Measurements from ENCODE around the gene POU4F2.
A peak's percentile ranks its signal among the peaks of the same experiment; 100 is the strongest.

POU4F2 gene

DNA sequence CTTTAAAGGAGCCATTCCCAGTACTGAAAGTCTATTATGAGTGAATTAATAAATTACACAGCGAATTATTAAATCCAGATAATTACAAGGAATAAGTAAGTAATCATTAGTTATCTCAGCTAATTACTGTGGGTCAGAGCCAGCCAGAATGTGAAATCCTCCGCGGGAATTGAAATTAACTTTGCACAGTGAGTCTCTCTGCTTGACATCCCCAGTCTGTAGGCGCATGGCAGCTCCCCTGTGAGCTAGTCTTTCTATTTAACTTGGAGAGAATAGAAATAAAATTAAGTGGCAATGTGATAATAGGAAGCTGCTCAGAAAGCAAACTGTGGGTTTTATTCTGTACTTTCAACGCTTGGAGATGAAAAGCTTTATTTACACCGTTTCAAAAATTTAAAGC is 7.2 kb downstream of the POU4F2 start:
- H3K27ac ChIP-seq = no peak overlapping the region
- TF ChIP-seq, protein P1, sequence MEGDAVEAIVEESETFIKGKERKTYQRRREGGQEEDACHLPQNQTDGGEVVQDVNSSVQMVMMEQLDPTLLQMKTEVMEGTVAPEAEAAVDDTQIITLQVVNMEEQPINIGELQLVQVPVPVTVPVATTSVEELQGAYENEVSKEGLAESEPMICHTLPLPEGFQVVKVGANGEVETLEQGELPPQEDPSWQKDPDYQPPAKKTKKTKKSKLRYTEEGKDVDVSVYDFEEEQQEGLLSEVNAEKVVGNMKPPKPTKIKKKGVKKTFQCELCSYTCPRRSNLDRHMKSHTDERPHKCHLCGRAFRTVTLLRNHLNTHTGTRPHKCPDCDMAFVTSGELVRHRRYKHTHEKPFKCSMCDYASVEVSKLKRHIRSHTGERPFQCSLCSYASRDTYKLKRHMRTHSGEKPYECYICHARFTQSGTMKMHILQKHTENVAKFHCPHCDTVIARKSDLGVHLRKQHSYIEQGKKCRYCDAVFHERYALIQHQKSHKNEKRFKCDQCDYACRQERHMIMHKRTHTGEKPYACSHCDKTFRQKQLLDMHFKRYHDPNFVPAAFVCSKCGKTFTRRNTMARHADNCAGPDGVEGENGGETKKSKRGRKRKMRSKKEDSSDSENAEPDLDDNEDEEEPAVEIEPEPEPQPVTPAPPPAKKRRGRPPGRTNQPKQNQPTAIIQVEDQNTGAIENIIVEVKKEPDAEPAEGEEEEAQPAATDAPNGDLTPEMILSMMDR (conservative IDR thresholded peaks at IDR 0.05) = no peak

DNA sequence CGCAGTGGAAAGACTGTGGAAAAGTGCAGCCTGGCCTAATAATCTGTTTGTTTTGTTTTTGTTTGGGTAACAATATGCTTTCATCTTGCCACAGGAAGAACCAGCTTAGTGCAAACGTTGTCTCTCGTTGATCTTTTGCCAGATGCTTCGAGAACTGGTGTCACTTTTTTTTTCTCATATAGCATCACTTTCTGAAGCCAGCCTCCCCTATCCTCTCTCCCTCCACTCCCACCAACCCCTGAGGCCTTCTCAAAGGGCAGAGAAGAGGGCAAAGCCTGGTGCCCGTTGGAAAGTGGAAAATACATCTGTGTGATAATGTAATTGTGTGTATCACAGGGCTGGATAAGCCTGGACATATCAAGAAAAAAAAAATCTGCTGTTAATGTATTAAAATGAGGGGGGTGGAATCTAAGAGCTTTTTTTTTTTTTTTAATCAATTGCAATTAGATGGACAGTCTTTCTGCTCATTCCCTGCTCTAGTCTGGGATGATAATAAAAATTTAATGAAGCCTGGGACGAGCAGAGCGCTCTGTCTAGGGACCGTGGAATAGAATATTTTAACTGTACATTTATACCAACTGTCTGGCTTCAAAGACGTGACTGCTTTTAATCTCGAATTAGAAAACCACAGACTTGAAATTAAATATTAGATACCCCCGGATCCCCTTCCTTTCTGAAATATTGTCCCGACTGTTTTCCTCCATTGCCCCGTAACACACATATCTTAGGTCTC is 8.1 kb downstream of the POU4F2 start:
- H3K27ac ChIP-seq = no peak overlapping the region
- TF ChIP-seq, protein P1 (conservative IDR thresholded peaks at IDR 0.05) = no peak

DNA sequence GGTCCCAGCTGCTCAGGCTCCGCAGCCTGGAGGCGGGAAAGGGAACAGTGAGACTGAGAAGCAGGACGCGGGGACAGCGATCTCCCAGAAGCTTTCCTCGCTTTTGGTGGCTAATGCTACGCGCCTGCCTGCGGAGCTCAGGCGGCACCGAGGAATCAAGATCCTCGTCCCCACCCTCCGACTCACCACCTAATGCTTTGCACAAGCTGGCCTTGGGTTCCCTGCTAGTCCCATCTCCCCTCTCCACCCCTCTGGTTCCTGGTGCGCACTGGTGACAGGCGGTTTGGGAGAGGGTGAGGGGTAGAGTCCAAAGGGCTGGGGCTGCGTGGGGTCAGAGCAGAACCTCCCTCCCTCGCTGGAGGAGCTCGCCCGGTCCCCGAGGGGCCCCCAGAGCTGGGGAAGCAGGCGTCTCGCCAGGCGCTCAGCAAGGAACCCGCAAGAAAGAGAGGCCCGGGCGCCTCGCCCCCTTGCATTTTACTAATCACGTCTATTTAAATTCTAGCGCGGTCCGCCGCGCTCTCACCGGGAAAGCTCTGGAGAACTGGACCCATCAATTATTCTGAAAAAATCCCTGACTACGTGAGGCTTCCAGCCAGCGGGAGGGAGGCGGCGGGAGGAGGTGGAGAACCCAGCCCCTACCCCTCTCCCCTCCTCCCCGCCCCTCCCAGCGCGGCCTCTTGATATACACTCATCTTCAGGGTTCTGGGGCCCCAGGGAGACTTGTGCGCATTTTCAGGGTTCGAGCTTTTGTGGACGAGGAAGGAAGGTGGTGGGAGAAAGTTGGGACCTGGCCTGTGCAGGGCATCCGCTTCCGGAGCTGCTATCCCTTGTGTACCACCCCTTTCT is 9.1 kb downstream of the POU4F2 start:
- TF ChIP-seq, protein P1 (conservative IDR thresholded peaks at IDR 0.05) = no peak

DNA sequence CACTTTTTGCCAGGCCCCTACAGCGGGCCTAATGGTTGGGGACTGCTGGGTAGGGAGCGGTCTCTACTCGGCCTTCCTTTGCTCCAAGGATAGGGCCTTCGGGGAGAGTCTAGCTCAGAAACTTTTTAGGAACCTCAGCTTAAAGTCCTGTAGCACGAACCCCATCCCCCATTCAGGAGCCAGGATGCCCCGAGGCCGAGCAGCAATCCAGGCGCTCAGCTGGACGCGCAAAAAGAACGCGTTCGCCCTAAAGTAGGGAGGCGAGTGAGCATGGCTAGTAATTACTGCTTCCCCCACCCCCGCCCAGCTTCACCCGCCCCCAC is 9.7 kb downstream of the POU4F2 start:
- no peak overlapping the region for H3K27ac ChIP-seq
- TF ChIP-seq, protein P1 (conservative IDR thresholded peaks at IDR 0.05) = no peak

More for the DNA sequence above, 9.1 kb downstream of the POU4F2 start:
- no peak overlapping the region for H3K27ac ChIP-seq

DNA sequence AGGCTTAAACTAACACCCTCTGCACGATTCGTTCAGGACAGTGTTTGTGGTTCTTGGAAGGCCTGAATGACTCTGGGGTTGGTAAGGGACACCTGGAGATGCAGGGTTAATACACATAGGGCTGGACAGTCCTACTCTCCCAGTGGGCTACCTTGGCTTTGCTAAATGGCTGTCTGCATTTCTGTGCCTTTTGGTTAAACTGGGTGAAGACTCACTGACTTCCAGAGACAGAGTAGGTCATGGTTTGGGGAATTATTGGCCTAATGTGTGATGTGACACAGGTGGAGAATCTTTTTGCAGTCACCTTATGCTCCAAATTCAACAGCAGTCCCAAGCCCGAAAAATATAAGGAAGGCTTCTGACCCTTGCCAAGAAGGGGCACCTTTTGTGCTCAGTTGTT is 10.5 kb downstream of the POU4F2 start:
- no peak overlapping the region for H3K27ac ChIP-seq
- TF ChIP-seq, protein P1 (conservative IDR thresholded peaks at IDR 0.05) = no peak

DNA sequence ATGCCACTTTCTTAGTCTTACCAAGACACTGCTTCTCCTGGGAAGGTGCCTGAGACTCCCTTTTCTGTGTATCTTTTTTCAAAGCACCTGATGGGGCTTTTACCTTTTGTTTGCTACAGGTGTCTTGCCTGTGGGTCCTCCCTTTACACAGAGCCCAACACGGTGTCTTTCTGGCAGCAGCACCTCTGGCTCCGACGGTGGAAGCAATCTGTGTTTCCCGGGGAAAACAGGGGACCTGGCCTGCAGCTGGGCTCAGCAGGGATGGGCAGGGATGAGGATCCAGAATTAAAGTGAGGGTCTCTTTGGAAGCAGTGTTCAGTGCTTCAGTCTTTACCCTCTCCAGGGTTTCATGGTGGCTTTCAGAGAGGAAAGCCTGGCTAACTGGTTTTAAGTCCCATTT is 11.3 kb downstream of the POU4F2 start:
- no peak overlapping the region for H3K27ac ChIP-seq
- TF ChIP-seq, protein P1 (conservative IDR thresholded peaks at IDR 0.05) = no peak

DNA sequence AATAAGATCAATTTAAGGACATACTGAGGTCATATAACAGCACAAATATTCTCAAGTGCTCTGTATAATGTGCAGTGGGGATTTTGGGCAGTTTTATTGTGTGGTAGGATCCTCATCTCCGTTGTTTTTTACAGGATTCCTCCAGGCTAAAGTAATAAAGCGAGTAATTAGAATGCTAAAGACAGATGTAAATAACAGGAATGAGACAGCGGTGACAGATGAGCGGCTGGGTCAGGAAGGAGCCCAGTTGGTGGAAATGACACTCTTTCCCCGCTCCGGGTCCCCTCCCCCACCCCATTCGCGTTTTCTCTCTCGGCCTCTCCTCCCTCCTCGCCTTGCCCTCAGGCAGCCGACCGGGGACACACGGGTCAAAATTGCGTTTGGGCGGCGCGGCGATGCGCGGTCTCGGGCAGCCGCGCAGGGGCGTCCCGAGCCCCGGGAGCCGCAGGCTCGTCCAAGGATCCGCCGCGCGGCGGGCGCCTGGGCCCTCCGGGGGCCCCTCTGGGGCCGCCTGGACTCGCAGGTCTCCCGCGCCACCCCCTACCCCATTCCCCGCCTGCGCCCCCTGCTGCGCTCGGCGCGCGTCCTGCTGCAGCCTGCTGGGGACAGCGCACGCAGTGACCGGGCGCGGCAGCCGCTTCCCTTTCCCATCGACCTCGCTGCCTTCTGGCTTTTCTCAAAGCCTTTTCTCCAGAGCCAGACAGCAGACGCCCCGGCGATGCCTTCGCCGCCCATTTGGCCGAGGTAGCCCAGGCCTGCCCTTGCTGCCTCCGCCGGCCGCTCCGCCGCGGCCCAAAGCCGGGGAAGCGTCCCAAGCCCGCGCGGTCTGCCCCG is 16.2 kb downstream of the POU4F2 start:
- TF ChIP-seq, protein P1 (conservative IDR thresholded peaks at IDR 0.05) = peak; percentile 40; the same call in 1 of the 2 replicates
- H3K27ac ChIP-seq = no peak overlapping the region

Data from VCaP (cell line).